Sciatic nerve (tissue), 2 donors: ENCODE results near the gene B4GALT5. TPM values are rescaled to one million over a fixed set of nuclear protein-coding genes. Genes with fewer than 3 reads are reported as not detected.
"Not testable (repeated sequence)": the region's sequence is repeated elsewhere in the genome, so short reads cannot be mapped to it uniquely, and the experiment has no call there.

ENCODE experiments used
- ATAC-seq: fragments of 200-7000 bp; cut with Tn5 transposase; one replicate; pipeline ENCODE4 v1.9.1; 2020; ENCODE audit warnings: mild to moderate bottlenecking, moderate library complexity
- DNase-seq: peaks from one replicate; pipeline ENCODE4 v3.0.0-alpha.2; 2020; ENCODE audit warnings: low spot score
- intact Hi-C: fragments of 100-400 bp; cut with DNase I; formaldehyde crosslinking; loops from one replicate; pipeline ENCODE4 v1.14.2; 2022
- total RNA-seq: library from RNA; stranded (reverse); fragmentation: NEBNext Ultra II Directional; extraction: Animal tissue kit (Norgen Biotek cat#: 25700); gene quantifications from one replicate; pipeline ENCODE4 v1.2.1, GENCODE V29; 2021
- donor health status: DM: no; HTN: no; CAD: no.
- donor health status: DM: no; HTN: no; CAD: no.

The B4GALT5 gene
- total RNA-seq = 36.0 TPM

- intact Hi-C loops = no loop called here
- DNase-seq = peak; percentile 81
- peak; percentile 84 for ATAC-seq
These were observed at the start of gene B4GALT5 for GRCh38 chr20:49713753-49714712. TSS of gene B4GALT5 (minus strand) at chr20:49713878. CDS start at chr20:49713690, 188 bp downstream.

- DNase-seq = no peak
- intact Hi-C loops = no loop called here
- no peak for ATAC-seq
These were observed 49.5 kb upstream of the B4GALT5 start for GRCh38 chr20:49762940-49763766.

GRCh38 chr20:49761888-49762287 lies 48.2 kb upstream of the B4GALT5 start:
- intact Hi-C loops, DNase-seq: not testable (repeated sequence)
- ATAC-seq = peak; percentile 71

GRCh38 chr20:49759266-49759950 lies 45.7 kb upstream of the B4GALT5 start:
- intact Hi-C loops = no loop called here
- ATAC-seq (no peak), DNase-seq (no peak)

- intact Hi-C loops = no loop called here
- ATAC-seq = no peak
- DNase-seq = no peak
These were observed 45.1 kb upstream of the B4GALT5 start for GRCh38 chr20:49758781-49759180.

GRCh38 chr20:49757597-49757996 lies 43.9 kb upstream of the B4GALT5 start:
- no peak for ATAC-seq

GRCh38 chr20:49756241-49756640 lies 42.6 kb upstream of the B4GALT5 start:
- ATAC-seq = no peak
- no peak for DNase-seq
- intact Hi-C loops = no loop called here

More at GRCh38 chr20:49757597-49757996, 43.9 kb upstream of the B4GALT5 start:
- DNase-seq = no peak
- intact Hi-C loops = no loop called here

GRCh38 chr20:49754596-49754995 lies 40.9 kb upstream of the B4GALT5 start:
- no peak for DNase-seq
- intact Hi-C loops = no loop called here

GRCh38 chr20:49753133-49753532 lies 39.5 kb upstream of the B4GALT5 start:
- no peak for DNase-seq
- intact Hi-C loops = no loop called here
- no peak for ATAC-seq

More at GRCh38 chr20:49754596-49754995, 40.9 kb upstream of the B4GALT5 start:
- ATAC-seq = no peak

GRCh38 chr20:49752201-49752903 lies 38.7 kb upstream of the B4GALT5 start:
- ATAC-seq = no peak
- intact Hi-C loops = no loop called here

GRCh38 chr20:49751397-49751736 lies 37.7 kb upstream of the B4GALT5 start:
- no peak for ATAC-seq
- no peak for DNase-seq
- intact Hi-C loops = no loop called here

More at GRCh38 chr20:49752201-49752903, 38.7 kb upstream of the B4GALT5 start:
- no peak for DNase-seq

- DNase-seq (no peak), ATAC-seq (peak; percentile 21)
- intact Hi-C loops = no loop called here
These were observed 37.1 kb upstream of the B4GALT5 start for GRCh38 chr20:49750611-49751396.

- ATAC-seq (no peak), DNase-seq (no peak)
- intact Hi-C loops = no loop called here
These were observed 35.9 kb upstream of the B4GALT5 start for GRCh38 chr20:49749625-49750024.

- ATAC-seq (no peak), DNase-seq (no peak)
- intact Hi-C loops = no loop called here
These were observed 34.8 kb upstream of the B4GALT5 start for GRCh38 chr20:49748525-49748838.

- DNase-seq (peak; percentile 93), ATAC-seq (peak; percentile 95)
- intact Hi-C loops = no loop called here
These were observed 34.2 kb upstream of the B4GALT5 start for GRCh38 chr20:49747707-49748524.

GRCh38 chr20:49742948-49743347 lies 29.3 kb upstream of the B4GALT5 start:
- intact Hi-C loops = no loop called here
- ATAC-seq (no peak), DNase-seq (no peak)

GRCh38 chr20:49741977-49742376 lies 28.3 kb upstream of the B4GALT5 start:
- intact Hi-C loops = no loop called here
- DNase-seq = no peak
- no peak for ATAC-seq
